Testis (tissue), 3 donors: ENCODE results near the gene MYB. TPM values are rescaled to one million over a fixed set of nuclear protein-coding genes. Genes with fewer than 3 reads are reported as not detected.
"Not testable (repeated sequence)": the region's sequence is repeated elsewhere in the genome, so short reads cannot be mapped to it uniquely, and the experiment has no call there.

Experiments used
- DNase-seq: peaks from one replicate; pipeline ENCODE4 v3.0.0-alpha.2; 2019
- H3K27ac ChIP-seq, 2 donors: fragments of 200-600 bp; sonication (generic); one replicate each; pipeline ENCODE4 v1.5.1; 2019
- H3K27me3 ChIP-seq: fragments of 200-600 bp; sonication (generic); one replicate; pipeline ENCODE4 v1.5.1; 2019
- H3K36me3 ChIP-seq: fragments of 200-600 bp; sonication (generic); one replicate; pipeline ENCODE4 v1.5.1; 2017; ENCODE audit warnings: low read depth; ENCODE audit errors: missing control alignments
- H3K4me1 ChIP-seq: fragments of 200-600 bp; sonication (generic); one replicate; pipeline ENCODE4 v1.5.1; 2019
- H3K4me3 ChIP-seq, 2 donors: fragments of 200-600 bp; sonication (generic); one replicate each; pipeline ENCODE4 v1.5.1; 2017 to 2019
- H3K9me3 ChIP-seq: fragments of 200-600 bp; sonication (generic); one replicate; pipeline ENCODE4 v1.5.1; 2017
- POLR2A ChIP-seq: fragments of 450-650 bp; IDR thresholded peaks from one replicate; pipeline ENCODE4 v1.6.1; 2017; ENCODE audit warnings: antibody characterized with exemption, mild to moderate bottlenecking, moderate library complexity
- WGBS, 2 donors: methylation state at CpG; one replicate each; pipeline ENCODE4 v1.1.5; 2018; 5-methylcytosine and 5-hydroxymethylcytosine counted together
- intact Hi-C: fragments of 100-400 bp; cut with DNase I; formaldehyde crosslinking; loops from one replicate; pipeline ENCODE4 v1.15.1; 2023; ENCODE audit warnings: low total_unique reads
- polyA plus RNA-seq: library from polyadenylated mRNA; stranded (reverse); fragments of 350-450 nt; fragmentation: Illumina TruSeq; extraction: RNeasy Lipid Tissue Mini Kit (QIAGEN cat#74804); gene quantifications from one replicate; pipeline ENCODE4 v1.2.3, GENCODE V29; 2014; ENCODE audit warnings: low read depth, low replicate concordance; ENCODE audit not compliant: insufficient read depth
- total RNA-seq, 2 donors: library from RNA; depleted of rRNA; stranded (reverse); fragments of >200 nt; gene quantifications; one replicate each; pipeline ENCODE4 v1.2.3, GENCODE V29; 2016
- TF ChIP-seq, protein P1 (sequence below), 3 experiments: fragments of 450-650 bp in 2 of 3; fragments of 200-600 bp in 1 of 3; sonication (generic) in 1 of 3; IDR thresholded peaks; one replicate each; pipeline ENCODE4 v1.5.1; 2016 to 2019; ENCODE audit warnings: antibody characterized with exemption in 3 of 3, mild to moderate bottlenecking in 2 of 3, moderate library complexity in 1 of 3

The MYB gene
- total and polyA plus RNA-seq, 3 donors from 2014 or later, result 1.5 to 3.7 (median 1.8) TPM

DNA sequence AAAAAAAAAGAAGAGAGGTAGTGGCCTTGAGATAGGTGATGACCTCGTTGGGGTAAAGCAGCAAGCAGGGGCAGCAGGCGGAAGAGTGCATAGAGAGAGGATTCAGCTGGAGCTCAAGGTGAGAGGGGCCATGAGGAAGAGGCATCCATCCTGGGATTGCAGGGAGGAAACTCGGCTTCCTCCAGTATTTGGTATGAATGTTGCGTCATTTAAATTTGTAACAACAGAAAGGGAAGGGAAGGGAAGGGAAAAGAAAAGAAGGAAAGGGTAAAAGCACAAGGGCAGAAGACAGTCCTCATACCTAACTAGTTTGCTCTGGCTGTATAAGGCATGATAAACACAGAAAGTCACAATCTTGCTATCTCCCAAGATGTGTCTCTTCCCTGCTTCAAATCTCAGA, 39.9 kb upstream of the MYB start:
- 74 to 82% methylated on average over 4 of the region's 4 CpGs for WGBS, 2 donors
- H3K27ac ChIP-seq, result no peak overlapping the region
- intact Hi-C loops, result no loop called here
- H3K4me3 ChIP-seq, result no peak overlapping the region
- no peak for DNase-seq
- no peaks in the 10 kb centered on the region for H3K4me1 ChIP-seq
- no peak for TF ChIP-seq POLR2A
- TF ChIP-seq, protein P1, sequence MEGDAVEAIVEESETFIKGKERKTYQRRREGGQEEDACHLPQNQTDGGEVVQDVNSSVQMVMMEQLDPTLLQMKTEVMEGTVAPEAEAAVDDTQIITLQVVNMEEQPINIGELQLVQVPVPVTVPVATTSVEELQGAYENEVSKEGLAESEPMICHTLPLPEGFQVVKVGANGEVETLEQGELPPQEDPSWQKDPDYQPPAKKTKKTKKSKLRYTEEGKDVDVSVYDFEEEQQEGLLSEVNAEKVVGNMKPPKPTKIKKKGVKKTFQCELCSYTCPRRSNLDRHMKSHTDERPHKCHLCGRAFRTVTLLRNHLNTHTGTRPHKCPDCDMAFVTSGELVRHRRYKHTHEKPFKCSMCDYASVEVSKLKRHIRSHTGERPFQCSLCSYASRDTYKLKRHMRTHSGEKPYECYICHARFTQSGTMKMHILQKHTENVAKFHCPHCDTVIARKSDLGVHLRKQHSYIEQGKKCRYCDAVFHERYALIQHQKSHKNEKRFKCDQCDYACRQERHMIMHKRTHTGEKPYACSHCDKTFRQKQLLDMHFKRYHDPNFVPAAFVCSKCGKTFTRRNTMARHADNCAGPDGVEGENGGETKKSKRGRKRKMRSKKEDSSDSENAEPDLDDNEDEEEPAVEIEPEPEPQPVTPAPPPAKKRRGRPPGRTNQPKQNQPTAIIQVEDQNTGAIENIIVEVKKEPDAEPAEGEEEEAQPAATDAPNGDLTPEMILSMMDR (IDR thresholded peaks at IDR 0.05), result no peak
- H3K27me3 ChIP-seq, result no peaks in the 10 kb centered on the region
- no peaks in the 10 kb centered on the region for H3K36me3 ChIP-seq
- no peaks in the 10 kb centered on the region for H3K9me3 ChIP-seq

DNA sequence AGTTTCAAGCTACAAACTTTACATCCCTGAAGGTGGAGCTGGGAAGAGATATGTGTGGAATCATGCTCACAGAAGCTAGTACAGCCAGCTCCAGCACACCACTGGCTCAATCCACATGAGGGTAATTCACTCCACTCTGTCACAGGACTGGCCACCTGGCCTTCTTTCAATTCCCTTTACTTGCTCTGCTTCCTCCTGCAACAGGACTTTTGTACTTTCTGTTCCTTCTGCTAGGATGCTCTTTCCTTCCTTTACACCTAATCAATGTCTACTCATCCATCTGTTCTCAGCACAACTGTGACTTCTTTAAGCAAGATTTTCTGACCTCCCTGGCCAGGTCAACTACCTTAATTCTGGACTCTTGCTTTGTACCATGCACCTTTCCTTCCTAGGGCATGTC, 39.4 kb upstream of the MYB start:
- H3K27me3 ChIP-seq, result no peaks in the 10 kb centered on the region
- H3K36me3 ChIP-seq, result no peaks in the 10 kb centered on the region
- H3K9me3 ChIP-seq, result no peaks in the 10 kb centered on the region
- TF ChIP-seq, protein P1 (IDR thresholded peaks at IDR 0.05), result no peak
- no peak for TF ChIP-seq POLR2A
- H3K4me1 ChIP-seq, result no peaks in the 10 kb centered on the region
- intact Hi-C loops, result no loop called here
- H3K4me3 ChIP-seq, result no peak overlapping the region
- H3K27ac ChIP-seq, result no peak overlapping the region
- no peak for DNase-seq

DNA sequence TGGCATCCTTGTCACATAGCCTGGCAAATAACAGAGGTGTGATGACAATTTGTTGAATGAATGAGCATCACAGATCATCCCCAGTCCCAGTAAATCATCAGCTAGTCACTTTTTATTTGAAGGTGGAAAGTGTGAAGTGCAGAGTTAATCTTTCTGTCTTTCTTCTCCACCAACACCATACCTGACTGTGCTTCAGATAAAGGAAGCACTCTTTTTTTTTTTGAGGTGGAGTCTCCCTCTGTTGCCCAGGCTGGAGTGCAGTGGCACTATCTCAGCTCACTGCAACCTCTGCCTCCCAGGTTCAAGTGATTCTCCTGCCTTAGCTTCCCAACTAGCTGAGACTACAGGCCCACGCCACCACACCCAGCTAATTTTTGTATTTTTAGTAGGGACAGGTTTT, 38.9 kb upstream of the MYB start:
- H3K27ac ChIP-seq, H3K27me3 ChIP-seq, intact Hi-C loops, DNase-seq, H3K4me1 ChIP-seq, H3K4me3 ChIP-seq, H3K9me3 ChIP-seq, H3K36me3 ChIP-seq: not testable (repeated sequence)
- WGBS, 2 donors, result 92 to 100% methylated on average over 1 of the region's 1 CpG

DNA sequence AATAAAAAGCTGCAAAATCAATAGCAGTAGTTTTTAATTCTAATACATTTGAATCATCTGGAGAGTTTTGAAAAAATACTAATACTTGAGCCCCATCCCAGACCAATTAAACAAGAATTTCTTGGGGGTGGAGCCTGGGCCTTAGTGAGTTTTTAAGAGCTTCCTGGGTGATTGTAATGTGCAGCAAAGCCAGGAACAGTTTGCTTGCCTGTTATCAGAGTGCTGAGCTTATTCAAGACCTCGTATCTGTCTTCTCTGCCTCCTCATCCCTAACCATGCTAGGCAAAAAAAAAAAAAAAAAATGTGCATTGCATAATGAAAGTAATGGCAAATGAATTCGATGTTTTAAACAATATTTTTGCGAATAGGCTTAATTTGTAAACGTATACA, 36.4 kb upstream of the MYB start:
- no peak for DNase-seq
- TF ChIP-seq, protein P1 (IDR thresholded peaks at IDR 0.05), result no peak
- no peak for TF ChIP-seq POLR2A
- Histone ChIP-seq H3K36me3 (no peaks in the 10 kb centered on the region), H3K4me3 (no peak overlapping the region), H3K9me3 (no peaks in the 10 kb centered on the region), H3K27me3 (no peaks in the 10 kb centered on the region), H3K27ac (no peak overlapping the region), H3K4me1 (no peaks in the 10 kb centered on the region)
- WGBS, 2 donors, result 27 to 35% methylated on average over 4 of the region's 4 CpGs
- intact Hi-C loops, result no loop called here

DNA sequence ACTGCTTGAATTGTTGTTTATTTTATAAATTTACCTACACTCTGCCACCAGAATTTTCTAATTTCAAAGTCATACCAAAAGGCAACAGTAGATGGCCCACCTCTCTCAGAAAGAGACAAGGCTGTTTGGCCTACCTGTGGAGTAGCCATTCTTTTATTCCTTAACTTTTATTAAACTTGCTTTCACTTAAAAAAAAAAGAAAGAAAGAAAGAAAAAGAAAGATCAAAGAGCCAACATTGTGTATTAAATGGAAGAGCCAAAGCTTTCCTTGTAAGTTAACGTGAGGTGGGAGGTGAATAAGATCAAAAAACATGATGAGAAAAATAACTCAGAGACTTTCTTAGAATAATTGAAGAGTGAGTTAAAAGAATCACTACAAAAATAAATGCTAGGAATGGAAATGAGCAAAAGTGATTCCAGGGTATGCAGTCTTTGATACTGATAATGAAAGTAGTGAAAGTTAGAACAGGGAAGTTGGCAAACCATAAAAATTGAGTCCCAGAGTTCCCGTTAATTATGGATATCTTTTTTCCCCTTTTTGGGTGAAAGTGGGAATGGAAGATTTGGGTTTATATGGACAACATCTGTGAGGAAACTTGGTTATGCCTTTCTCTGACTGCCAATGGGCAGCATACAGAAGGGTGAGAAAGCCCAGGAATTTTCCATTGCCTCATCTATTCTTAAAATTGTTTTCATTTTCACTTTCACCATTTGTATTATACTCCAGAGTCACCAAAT, 35.9 kb upstream of the MYB start:
- intact Hi-C loops, result no loop called here
- Histone ChIP-seq H3K4me1 (no peaks in the 10 kb centered on the region), H3K4me3 (no peak overlapping the region), H3K36me3 (no peaks in the 10 kb centered on the region), H3K27me3 (no peaks in the 10 kb centered on the region), H3K9me3 (no peaks in the 10 kb centered on the region), H3K27ac (no peak overlapping the region)
- no peak for DNase-seq
- TF ChIP-seq, protein P1 (IDR thresholded peaks at IDR 0.05), result peak; percentile 23 to 41 (median 29)
- no peak for TF ChIP-seq POLR2A
- 73 to 82% methylated on average over 2 of the region's 2 CpGs for WGBS, 2 donors
